ENCODE data around the gene GSTM3.

GSTM3 gene

DNA sequence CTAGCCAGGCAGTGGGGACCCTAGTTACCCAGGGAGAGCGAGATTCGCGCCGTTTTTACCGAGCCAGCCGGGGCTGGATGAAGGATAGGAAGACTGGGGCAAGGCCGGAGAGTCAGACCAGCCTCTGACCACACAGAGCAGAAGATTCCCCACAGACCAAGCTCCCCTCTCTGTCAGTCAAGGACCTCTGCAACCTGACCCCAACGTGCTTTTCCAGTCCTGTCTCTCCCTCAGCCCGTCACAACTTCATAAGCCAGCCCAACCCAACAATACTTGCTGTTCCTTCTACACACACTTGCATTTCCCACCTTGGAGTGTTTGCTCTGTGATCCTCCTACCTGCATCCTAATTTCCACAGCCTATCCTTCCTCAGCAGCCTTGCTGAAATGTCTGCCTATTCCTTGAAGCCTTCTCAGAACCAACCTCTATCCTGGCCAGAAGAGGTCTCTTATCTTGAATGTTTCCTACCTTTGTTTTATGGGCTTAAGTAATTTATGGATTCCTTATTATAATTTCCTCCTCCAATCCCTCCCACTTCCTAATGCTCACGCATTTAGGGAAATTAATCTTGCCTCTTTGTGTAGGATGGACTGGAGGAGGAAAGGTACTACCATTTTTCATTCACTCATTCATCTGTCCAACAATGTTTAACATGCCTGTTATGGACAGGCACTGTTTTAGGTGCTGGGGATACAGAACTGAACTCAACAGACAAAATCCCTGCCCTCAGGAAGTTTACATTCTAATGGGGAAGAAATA is at the start of gene GSTM3:
TSS of gene GSTM3 (minus strand) at position 424 of the 759 bp plus-strand sequence. CDS start 751 bp downstream, outside the sequence.
- no peak for DNase-seq

DNA sequence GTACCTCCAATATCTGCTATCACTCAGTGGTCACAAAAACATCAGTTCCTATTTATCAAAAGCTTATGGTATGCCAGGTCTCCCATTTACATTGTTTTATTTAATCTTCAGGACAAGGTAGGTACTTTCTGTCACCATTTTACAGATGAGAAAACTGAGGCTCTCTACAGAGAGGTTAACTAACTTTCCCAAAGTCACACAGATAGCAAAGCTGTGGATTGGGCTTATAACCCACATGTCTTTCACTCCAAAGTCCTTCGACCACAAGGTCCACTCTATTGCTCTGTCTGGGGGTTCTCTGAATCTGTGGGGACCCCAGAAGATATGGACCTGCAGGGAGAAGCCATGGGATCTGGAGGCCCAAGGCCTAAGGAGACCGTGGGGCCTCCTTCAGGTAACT is 49.5 kb upstream of the GSTM3 start:
- no peak for DNase-seq

DNA sequence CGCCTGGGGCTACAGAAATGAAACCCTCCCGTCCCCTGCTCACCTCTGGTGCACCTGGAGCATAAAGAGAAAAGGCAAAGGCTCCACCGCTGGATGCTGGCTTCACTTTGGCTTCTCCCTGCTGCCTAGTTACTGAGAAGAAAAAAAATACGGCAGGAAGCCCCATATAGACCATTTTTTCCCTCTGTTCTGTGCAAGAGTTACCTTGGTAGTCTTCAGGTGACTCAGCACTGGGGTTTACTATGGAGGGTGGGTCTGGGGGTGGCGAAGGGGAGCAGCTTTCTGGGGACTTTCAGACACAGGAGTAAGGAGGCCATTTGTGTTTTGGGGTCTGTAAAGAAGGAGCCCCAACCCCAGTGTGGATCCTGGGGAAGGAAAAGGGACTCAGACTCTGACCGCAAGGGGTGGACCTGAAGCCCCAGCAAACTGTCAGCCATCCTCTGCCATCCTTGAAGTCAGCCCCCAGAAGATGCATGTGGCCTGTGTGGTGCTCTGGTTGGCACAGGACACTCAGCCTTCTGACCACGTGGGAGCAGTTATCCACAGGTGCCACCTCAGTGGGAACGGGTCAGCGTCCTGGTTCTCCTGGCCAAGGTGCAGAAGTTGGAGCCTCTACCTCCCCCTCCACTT is 48.8 kb upstream of the GSTM3 start:
- no peak for DNase-seq

DNA sequence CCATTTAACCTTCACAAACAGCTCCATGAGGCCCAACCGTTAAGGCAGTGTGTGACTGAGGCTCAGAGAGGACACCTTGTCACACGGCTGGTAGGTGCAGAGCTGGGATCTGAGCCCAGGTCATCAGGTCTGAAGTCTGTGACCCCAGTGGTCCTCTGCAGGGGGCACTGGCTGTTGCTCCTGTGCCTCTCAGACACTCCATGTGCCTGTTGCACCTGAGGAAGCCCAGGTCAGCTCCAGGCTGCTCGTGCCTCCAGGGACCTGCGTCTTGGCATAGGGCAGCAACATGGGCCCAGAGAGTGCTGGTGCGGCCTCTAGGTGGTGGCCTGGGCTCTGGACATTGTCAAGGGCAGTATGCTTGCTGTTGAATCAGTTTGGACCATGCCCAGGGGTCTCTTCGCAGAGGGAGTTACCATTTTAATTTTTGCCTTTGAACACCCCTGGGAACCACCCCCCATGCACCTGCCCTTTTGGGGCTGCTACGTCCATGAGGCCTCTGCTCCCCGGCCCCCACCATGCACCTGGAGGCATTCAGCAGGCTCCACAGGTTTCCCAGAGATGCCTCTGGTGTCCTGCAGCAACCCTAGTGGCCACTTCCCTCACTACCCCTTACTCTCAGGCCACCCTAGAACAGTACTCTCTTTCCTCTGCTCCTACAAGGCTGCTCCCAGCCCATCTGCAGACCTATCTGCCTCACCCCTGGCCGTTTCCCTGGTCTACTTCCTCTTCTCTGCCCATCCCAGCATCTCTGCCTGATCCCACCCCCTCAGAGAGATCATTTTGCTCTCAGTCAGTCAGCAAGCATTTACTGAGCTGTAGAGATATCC is 48.1 kb upstream of the GSTM3 start:
- no peak for DNase-seq

DNA sequence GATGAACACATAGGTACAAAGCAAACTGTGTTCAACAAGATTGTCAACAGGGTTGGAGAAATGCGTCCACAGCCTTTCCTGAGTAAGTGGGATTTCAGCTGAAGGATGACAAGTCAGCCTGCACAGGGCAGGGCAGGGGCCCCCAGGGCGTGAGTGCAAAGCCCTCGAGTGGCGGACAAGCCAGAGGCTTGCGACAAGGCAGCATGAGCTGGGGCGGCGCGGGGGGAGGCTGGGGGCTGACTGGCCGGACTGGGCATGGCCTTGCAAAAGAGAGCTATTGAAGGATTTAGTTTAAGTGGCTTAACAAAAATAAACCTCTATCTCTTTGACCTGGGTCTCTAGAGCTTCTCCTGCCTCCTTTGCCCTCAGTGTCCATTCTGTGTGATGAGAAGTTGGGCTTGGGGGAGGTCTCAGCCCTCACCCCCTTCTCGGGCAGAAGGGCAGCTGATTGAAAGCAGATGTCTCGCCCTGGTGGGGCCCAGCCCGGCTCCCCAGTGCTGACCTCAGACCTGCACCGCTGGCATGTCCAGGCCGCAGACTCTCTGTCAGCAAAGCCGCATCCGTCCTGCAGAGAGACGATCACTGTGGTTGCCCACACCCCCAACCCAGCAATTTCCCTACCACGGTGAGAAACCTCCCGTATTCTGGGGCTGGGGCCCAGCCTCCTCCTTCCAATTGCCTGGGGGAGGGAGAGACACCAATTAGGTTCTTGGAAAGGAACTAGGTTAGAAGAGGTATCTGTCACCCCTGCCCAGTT is 47.2 kb upstream of the GSTM3 start:
- DNase-seq: no peak

DNA sequence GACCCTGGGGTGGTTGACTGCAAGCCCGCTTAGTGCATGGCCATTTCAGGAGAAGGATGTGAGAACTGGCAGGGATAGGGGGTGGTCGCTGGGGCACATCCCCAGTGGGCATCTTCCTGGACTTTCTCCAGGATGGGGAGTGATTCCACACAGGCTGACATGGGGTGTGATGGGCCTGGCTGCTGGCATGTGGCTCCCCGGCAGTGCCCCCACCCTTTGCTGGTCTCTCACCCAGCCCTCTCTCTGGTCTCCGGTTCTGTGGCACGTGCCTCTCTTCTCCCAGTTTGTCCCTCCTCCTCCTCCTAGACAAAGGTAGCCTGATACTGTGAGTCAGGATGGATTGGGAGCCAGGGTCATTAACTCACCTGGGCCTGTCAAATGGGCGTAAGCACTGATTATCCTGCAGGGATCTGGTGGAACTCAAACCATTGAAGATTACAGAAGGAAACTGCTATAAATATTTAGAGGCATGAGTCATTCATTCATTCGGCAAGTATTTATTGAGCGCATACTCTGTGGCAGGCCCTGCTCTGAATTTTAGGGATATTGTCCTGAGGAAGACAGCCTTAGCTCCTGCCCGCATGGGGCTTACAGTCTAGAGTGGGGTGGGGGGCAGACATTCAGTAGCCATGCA is 46.5 kb upstream of the GSTM3 start:
- DNase-seq: no peak

DNA sequence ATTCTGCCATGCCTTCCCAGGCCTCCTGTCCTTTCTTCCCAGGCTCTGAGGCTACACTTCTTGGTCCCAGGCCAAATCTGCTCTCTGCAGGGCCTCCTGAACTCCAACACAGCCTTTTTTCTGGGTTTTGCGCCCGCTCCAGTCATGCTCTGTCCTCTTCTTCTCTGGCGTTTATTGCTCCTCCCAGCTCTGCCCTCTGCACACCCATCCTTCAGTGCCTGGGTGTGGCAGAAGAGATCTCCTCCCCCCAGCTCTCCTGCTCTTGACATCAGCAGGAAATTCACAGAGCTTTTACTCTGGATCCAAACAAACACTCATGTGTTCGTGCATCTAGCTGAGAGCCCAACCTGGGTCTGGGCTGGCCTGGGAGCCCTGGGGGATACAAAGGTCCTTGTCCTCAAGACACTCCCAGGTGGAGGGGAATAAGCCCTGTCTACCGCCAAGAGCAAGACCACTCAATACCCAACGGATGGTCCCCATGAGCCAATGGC is 45.7 kb upstream of the GSTM3 start:
- peak; percentile 30 for DNase-seq

DNA sequence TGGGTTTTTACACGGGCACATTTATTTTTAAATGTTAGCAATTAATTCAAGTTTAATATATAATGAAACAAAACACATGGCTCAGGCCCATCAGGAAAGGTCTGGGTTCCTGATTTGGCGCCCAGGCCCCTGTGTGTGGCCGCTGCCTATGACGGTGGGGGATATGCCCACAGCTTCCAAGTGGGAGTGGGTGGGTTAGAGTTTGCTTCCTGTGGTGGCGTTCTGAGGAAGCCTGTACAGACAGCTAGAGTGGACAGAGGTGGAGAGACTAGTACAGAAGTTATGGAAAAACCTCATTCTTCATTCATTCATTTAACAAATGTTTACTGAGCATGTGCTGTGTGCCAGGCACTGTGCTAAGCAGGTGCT is 45.3 kb upstream of the GSTM3 start:
- no peak for DNase-seq

DNA sequence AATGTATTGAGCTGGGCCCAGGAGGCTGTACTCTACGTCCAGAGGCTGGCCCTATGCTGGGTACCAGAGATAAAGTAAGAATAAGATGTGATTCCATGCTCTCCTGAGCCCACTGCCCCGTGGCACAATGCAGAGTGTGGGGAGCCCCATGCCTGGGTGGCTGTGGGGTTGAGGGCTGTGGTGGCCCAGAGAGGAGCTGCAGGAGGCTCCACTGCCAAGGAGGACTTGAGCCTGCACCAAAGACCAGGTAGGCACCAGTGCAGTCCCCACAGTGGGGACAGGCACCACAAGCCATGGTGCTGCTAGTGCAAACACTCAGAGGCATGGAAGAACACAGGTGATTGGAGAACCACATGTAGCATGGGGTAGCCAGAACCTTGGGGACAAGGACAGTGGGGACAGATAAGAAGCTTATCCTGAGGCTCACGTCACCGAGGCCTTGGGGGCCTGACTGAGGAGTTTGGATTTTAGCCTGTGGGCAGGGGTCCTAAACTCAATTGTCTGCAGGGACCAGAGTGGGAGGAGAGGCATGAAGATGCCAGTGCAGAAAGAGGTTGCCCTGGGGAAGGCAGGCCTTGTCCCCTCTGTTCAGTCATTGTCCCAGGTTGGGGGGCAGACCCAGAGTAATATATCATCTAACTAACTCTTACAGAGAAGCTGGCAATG is 44.7 kb upstream of the GSTM3 start:
- DNase-seq: no peak

DNA sequence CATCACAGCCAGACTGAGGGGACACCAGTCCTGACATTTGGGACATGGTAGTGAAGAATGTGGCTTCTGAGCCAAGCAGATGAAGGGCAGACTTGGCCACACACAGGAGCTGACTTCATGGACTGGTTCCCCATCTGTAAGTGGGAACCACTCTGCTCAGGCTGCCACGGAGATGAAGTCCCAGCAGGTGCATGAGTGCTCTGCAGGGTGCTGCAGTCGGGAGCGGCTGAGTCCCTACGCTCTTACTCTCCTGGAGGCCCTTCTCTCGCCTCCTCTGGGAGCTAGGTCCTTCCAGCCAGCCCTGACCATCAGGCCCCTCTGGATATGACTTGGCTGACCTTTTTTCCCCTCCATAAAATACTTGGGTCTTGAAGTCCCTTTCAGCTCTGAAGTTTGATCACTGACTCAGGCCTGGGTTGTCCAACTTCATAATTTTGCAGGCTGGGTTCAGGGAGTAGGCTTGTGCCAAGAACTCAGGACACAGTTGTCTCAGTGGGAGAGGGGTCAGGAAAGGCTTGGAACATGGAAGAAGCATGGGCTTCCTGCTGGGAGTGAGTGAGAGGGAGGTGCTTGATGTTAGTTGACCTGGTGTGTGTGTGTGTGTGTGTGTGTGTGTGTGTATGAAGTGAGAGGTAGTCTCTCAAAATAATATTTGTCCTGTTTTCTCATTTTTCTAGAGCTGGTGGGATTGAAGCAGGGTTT is 43.9 kb upstream of the GSTM3 start:
- no peak for DNase-seq

DNA sequence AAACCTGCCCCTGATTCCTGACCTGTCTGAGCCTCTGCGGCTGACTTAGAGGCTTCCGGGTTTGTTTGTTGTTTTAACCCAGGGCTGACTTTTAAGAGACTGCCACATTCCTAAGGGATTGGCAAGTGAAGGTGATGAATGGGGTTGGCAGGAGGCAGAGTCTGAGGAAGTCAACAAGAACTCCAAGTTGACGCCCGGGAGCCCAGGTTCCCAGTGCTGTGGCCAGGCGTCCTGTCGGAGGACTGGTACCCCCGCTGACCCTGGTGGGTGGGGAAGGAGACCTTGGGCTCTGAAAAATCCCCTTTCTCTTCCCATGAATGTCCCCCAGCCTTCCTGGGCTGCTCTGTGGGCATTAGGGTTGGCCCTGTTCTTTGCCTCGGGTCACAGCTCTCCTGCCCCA is 42.6 kb upstream of the GSTM3 start:
- no peak for DNase-seq

DNA sequence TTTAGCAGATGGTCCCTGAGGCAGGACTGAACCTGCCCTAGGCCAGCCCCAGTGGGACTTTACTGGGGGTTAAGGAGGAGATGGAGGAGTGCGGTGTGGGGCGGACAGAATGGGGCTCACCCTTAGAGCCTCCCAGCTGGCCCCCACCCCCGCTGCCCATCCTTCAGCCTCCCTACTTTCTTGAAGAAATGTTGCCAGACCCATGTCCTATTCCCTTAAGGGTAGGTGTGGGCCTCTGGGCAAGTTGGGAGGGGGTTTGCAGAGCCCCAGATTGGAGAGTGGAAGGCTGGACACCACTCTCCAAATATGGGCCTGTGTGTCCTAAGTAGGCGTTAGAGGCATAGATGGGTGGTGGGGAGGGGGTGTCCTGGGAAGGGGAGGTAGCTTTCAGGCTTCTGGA is 42.1 kb upstream of the GSTM3 start:
- no peak for DNase-seq

DNA sequence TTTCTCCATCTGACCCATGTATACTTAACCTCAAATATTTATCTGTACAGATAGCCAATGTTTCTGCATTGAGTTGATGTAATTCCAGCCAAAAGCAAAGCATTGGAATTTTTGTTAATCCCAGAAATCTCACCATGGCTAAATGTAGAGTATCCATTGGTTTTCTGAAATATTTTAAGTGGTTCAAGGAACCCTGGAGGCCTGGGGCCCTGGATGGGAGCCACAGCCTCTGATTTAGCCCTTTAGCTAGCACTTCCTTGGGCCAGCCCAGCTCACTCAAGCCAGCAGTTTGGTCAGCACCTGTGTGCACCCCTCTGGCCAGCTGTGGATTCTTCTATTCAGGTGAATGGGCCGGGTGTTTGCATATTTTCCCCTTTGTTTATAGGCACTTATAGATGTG is 41.7 kb upstream of the GSTM3 start:
- no peak for DNase-seq

DNA sequence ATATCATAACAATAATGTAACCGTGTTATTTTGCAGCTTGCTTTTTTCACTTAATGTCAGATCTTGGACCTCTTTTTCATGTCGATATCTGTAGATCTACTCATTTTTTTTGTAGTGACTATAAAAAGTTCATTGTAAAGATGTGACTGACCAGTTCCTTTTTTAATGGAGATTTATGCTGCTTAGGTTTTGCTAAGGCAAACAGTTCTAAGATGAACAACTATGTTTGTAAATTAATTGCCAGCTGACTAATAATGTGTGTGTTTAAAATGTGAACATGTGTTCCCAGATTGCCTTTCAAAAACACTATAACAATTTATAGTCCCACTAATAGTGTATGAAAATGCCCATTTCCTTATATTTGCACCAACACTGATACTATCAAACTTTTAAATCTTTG is 41.0 kb upstream of the GSTM3 start:
- no peak for DNase-seq

DNA sequence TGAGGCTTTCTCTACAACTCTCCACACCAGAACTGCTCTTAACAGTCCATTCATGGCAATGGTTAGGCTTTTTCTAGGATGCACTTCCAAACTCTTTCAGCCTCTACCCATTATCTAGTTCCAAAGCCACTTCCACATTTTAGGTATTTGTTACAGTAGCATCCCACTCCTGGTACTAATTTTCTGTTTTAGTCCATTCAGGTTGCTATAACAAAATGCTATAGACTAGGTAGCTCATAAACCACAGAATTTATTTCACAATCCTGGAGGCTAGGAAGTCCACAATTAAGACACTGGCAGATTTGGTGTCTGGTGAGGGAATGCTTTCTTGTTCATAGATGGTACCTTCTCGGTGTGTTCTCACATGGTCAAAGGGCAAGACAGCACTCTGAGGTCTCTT is 40.1 kb upstream of the GSTM3 start:
- no peak for DNase-seq

DNA sequence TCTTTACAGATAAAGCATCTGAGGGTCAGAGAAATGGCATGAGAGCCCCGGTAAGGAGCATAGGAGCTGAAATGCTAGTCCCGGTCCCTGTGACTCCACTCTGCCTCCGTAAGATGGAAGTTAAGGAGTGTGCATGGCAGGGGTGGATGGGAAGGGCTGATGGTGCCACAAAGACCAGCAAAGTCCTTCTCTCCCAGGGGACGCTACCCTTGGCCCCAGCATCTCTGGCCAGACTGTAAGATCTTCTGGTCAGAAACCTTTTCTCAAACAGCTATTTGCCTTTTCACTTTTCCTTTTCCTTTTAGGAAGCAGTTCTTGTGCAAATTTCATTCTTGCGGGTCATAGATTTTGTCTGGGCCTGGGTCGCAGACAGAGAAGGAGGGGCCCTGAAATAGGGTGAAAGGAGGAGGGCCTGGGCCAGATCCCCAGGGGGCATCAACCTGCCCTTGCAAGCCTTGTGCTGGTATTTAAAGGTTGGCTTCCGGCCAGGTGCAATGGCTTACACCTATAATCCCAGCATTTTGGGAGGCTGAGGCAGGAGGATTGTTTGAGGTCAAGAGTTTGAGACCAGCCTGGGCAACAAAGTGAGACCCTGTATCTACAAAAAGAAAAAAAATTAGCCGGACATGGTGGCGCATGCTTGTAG is 37.3 kb upstream of the GSTM3 start:
- no peak for DNase-seq

DNA sequence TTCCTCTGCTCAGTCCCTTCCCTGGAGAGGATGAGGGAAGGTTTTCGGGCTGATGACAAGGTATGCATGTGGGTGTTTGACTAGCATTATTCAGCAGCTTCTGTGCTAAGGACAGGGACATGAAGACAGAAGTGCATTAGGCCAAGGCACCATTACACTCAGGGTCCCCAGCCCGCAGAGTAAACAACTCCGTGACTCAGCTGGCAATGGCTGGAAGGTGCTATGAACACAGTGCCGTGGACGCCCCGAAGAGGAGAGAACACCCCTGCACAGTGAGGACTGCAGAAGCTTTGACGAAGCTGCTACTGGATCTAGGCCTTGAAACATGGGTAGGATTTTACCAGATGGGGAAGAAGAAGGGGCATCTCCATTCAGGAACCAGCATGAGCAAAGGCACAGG is 36.6 kb upstream of the GSTM3 start:
- DNase-seq: no peak

DNA sequence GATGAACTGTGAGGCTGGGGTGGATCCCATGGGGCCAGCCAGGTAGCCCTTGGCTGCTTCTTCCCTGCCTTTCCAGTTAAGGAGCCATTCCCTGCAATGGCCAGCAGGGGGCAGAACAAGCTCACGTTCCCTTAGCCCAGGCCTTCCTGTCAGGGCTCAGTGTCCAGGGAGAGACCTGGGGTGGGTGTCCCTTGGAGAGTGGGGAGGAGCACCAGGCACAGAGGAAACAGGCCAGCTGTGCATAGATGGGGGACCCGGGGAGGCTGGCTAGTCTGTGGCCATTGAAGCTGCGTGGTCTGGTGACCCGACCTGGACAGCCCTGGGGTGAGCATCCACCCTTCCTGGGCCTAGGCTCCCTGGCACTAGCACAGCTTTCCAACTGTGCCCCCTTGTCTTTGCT is 36.1 kb upstream of the GSTM3 start:
- peak; percentile 27 for DNase-seq

DNA sequence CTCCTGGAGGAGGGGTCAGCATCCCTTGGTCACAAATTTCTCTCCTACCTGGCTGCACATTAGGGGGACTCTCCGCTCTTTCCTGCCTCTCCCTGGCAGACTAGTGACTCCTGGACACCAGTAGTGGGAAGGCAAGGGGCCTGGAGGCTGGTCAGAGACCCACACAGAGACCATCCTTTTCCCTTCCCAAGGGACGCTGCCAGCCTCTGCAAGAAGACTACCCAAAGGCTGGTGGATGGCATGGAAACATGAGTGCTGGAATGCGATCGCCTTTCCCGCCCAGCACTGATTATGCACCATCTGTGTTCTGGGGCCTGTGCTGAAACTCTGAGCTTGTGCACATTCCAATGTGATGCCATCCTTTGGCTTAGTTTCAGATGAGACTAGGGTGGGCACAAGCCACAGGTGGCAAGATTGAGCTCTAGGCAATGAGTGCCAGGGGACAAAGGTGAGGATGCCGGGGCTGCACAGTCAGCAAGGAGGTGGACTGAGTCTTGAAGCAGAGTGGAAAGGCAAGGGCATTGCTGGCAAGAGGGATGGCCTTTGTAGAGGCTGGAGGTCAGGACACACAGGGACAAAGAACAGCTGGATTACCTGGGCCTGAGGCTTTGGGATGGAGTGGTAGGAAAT is 35.5 kb upstream of the GSTM3 start:
- no peak for DNase-seq

DNA sequence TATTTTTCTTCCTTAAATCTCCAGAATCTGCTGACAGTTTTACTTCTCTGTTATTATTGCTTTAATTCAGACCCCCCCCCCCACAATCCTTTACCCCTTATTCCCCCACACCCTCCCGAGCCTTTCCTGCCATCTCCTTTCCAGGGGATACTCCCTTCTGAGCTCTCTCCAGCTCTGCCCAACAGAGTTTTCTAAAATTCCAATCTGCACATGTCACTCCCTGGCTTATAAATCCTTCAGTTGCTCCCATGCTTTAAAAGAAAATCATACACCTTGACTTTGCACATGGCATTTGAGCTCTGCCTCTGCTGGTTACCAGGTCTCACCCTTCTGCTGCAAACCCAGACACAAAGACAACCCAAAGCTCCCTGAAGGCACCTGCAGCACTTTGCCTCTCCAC is 34.6 kb upstream of the GSTM3 start:
- no peak for DNase-seq
